Neural progenitor cell (in vitro differentiated cells): Measurements from ENCODE around the gene GPBP1.

Source experiments
- EZH2 ChIP-seq: fragments of 200-600 bp; sonication (generic); IDR thresholded peaks from 2 replicates; pipeline ENCODE4 v1.6.1; 2017; ENCODE audit warnings: antibody characterized with exemption, mild to moderate bottlenecking, moderate library complexity
- TF ChIP-seq, protein P1 (sequence below): fragments of 200-600 bp; sonication (generic); IDR thresholded peaks from 2 replicates; pipeline ENCODE4 v1.5.1; 2017; ENCODE audit warnings: antibody characterized with exemption, mild to moderate bottlenecking

DNA sequence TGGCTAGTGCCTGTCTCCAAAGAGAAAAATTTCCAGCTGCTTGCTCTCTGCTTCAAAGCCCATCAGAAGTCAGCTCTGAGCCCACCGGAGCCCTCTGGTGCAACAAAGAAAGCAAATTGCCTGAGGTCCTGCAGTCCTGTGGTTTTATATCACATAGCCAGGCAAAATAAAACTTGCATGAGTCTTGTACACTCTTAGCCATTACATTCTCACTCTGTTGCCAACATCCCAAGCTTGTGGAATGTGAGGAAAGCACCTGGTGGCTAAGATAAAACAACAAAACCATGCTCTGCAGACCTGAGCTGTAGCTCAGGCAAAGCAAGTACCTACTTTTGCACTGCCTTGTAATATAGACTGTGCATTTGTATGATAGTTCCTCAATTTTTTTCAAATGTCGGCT is 133.7 kb downstream of the GPBP1 start:
- TF ChIP-seq, protein P1, sequence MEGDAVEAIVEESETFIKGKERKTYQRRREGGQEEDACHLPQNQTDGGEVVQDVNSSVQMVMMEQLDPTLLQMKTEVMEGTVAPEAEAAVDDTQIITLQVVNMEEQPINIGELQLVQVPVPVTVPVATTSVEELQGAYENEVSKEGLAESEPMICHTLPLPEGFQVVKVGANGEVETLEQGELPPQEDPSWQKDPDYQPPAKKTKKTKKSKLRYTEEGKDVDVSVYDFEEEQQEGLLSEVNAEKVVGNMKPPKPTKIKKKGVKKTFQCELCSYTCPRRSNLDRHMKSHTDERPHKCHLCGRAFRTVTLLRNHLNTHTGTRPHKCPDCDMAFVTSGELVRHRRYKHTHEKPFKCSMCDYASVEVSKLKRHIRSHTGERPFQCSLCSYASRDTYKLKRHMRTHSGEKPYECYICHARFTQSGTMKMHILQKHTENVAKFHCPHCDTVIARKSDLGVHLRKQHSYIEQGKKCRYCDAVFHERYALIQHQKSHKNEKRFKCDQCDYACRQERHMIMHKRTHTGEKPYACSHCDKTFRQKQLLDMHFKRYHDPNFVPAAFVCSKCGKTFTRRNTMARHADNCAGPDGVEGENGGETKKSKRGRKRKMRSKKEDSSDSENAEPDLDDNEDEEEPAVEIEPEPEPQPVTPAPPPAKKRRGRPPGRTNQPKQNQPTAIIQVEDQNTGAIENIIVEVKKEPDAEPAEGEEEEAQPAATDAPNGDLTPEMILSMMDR: no peak
- no peak for TF ChIP-seq EZH2
